ENCODE data around the gene ERN1. TPM values are rescaled to one million over a fixed set of nuclear protein-coding genes. Genes with fewer than 3 reads are reported as not detected.
"Not testable (repeated sequence)": the region's sequence is repeated elsewhere in the genome, so short reads cannot be mapped to it uniquely, and the experiment has no call there.

ERN1 gene
- 10.3 and 14.3 TPM in 2 replicates for total RNA-seq
- polyA plus RNA-seq = 16.5 and 19.4 TPM in 2 replicates

GRCh38 chr17:64129765-64130558, at the start of gene ERN1:
Gene ERN1 (minus strand): TSS chr17:64130144. CDS start chr17:64130029, 115 bp downstream.
- 2% methylated on average over 40 of the region's 98 CpGs for WGBS (ENCODE audit: low lambda C conversion rate, missing lambda C conversion rate)

DNA sequence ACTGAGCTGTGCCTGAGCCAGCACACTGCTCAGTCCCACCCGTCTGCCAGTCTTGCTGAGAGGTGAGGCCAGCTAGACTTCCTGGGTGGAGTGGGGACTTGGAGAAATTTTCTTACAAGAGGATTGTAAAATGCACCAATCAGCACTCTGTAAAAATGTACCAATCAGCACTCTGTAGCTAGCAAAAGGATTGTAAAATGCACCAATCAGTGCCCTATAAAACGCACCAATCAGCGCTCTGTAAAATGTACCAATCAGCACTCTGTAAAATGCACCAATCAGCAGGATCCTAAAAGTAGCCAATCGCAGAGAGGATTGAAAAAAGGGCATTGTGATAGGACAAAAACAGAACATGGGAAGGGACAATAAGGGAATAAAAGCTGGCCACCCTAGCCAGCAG, 49.1 kb upstream of the ERN1 start:
- H3K9me3 ChIP-seq (ENCODE audit: low read depth); H3K4me2 ChIP-seq; H3K9me2 ChIP-seq (replicated peaks; ENCODE audit: insufficient read depth); H3K79me2 ChIP-seq; H3K36me3 ChIP-seq (replicated peaks; ENCODE audit: insufficient read depth, low read depth); H3K4me3 ChIP-seq; H3K27me3 ChIP-seq; H4K20me1 ChIP-seq (ENCODE audit: insufficient read depth, poor library complexity, severe bottlenecking); H3K27ac ChIP-seq; DNase-seq (ENCODE audit: low spot score); H2AFZ ChIP-seq: not testable (repeated sequence)
- peaks cover 19% of the 10 kb centered on the region for H3K4me1 ChIP-seq (ENCODE audit: insufficient read depth)
- 47% methylated on average over 4 of the region's 4 CpGs for WGBS (ENCODE audit: low lambda C conversion rate, missing lambda C conversion rate)

More at GRCh38 chr17:64129765-64130558, at the start of gene ERN1:
- H4K20me1 ChIP-seq (ENCODE audit: insufficient read depth, poor library complexity, severe bottlenecking) = peaks cover 14% of the 10 kb centered on the region
- H3K9me3 ChIP-seq (ENCODE audit: low read depth) = no peaks in the 10 kb centered on the region
- H3K79me2 ChIP-seq = peaks cover 44% of the 10 kb centered on the region
- peak; percentile 4 for TF ChIP-seq CTCF (IDR thresholded peaks at IDR 0.05; ENCODE audit: poor library complexity)
- no peak for TF ChIP-seq EZH2phosphoT487 (IDR thresholded peaks at IDR 0.05; ENCODE audit: low read depth, severe bottlenecking, unreplicated experiment)
- peak within 1 kb of the TSS; percentile 69 for H2AFZ ChIP-seq
- no peaks in the 10 kb centered on the region for H3K9me2 ChIP-seq (replicated peaks; ENCODE audit: insufficient read depth)
- peak; percentile 98 for DNase-seq (ENCODE audit: low spot score)
- peak within 1 kb of the TSS; percentile 95 for H3K27ac ChIP-seq
- no peaks in the 10 kb centered on the region for H3K27me3 ChIP-seq
- H3K4me1 ChIP-seq (ENCODE audit: insufficient read depth) = peaks cover 31% of the 10 kb centered on the region
- H3K36me3 ChIP-seq (replicated peaks; ENCODE audit: insufficient read depth, low read depth) = no peaks in the 10 kb centered on the region
- H3K4me2 ChIP-seq = peak within 1 kb of the TSS; percentile 92
- H3K4me3 ChIP-seq = peak within 1 kb of the TSS; percentile 54

DNA sequence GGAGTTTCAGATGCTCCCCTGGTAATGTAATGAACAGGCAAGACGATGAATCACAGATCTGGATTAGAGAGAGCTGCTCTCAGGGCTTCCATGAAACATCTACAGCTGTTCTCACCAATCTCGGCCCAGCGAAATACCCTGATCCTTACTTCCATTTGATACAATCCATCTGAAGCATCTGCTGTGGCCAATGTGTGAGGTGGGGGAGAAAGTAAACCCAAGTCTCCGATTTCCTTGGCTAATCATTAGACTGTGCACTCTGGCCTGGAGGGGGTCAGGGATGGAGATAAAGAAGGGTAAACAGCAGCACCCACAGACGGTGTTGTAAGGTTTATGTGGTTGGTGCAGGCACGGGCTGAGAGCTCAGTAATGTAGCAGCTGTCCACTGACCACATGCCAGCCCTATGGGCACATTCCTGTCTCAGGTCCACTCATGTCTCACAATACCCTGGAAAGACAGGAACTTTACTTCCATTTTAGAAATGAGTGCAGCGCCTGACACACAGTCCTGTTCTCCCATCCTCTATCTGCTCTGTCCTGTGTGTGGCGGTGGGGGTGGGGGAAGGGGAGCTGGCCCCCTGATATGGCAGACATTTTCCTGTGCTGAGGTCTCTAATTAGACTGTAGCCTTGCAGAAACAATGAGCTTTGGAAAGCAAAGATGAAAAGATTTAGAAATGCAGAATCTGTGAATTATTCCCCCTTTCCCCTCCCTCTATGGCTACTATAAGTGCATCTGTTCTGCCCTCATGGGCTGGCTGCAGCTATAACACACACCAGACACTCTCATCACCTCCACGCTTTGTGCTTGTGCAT, 48.3 kb upstream of the ERN1 start:
- Histone ChIP-seq H3K4me1 (ENCODE audit: insufficient read depth) (peaks cover 19% of the 10 kb centered on the region), H3K79me2 (no peaks in the 10 kb centered on the region), H3K27me3 (no peaks in the 10 kb centered on the region), H3K36me3 (replicated peaks; ENCODE audit: insufficient read depth, low read depth) (no peaks in the 10 kb centered on the region), H4K20me1 (ENCODE audit: insufficient read depth, poor library complexity, severe bottlenecking) (no peaks in the 10 kb centered on the region), H3K4me2 (peak overlapping the region; percentile 35), H3K9me3 (ENCODE audit: low read depth) (no peaks in the 10 kb centered on the region), H2AFZ (no peak overlapping the region), H3K9me2 (replicated peaks; ENCODE audit: insufficient read depth) (no peaks in the 10 kb centered on the region), H3K4me3 (no peak overlapping the region), H3K27ac (peak overlapping the region; percentile 31)
- TF ChIP-seq EZH2phosphoT487 (IDR thresholded peaks at IDR 0.05; ENCODE audit: low read depth, severe bottlenecking, unreplicated experiment) (no peak), EZH2 (IDR thresholded peaks at IDR 0.05; ENCODE audit: borderline replicate concordance) (no peak), CTCF (IDR thresholded peaks at IDR 0.05; ENCODE audit: poor library complexity) (no peak)
- 44% methylated on average over 9 of the region's 9 CpGs for WGBS (ENCODE audit: low lambda C conversion rate, missing lambda C conversion rate)
- DNase-seq (ENCODE audit: low spot score) = peak; percentile 41
